ENCODE measurements around the gene CPTP.

DNA sequence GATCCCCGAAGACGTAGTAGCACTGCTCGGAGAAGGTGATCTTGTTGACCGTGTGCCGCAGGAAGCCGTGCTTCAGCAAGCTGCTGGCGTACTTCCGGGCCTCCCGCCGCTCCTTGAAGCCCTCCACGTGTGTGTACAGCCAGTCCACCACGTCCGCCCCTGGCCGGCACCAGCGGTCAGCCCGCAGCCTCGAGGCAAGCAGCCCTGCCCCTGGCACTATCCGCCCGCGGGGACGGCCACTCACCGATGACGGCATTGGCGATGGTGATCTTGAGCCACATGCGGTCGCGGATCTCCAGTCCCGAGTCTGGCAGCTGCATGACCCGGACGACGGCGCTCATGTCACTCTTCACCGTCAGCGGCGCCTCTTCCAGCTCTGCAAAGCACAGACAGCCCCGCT, 13.7 kb downstream of the CPTP start:
- no peak for TF ChIP-seq CTCF (IDR thresholded peaks at IDR 0.05)
- no peak for TF ChIP-seq POLR2AphosphoS5 (IDR thresholded peaks at IDR 0.05)
